GM12873 (cell line): ENCODE data around the gene TOMM22.

ENCODE experiments used
- CTCF ChIP-seq: IDR thresholded peaks from 2 replicates; pipeline ENCODE4 v1.5.1; 2012; ENCODE audit warnings: low read depth, mild to moderate bottlenecking, moderate library complexity, low read length, control low read depth; ENCODE audit not compliant: insufficient read depth; ENCODE audit errors: missing control alignments

The TOMM22 gene

GRCh38 chr22:38710351-38710750, 28.6 kb downstream of the TOMM22 start:
- TF ChIP-seq CTCF, result no peak

GRCh38 chr22:38710866-38711265, 29.1 kb downstream of the TOMM22 start:
- no peak for TF ChIP-seq CTCF

GRCh38 chr22:38712486-38713207, 30.9 kb downstream of the TOMM22 start:
- TF ChIP-seq CTCF, result no peak

GRCh38 chr22:38713921-38714320, 32.2 kb downstream of the TOMM22 start:
- TF ChIP-seq CTCF, result no peak

- TF ChIP-seq CTCF, result no peak
Observed at GRCh38 chr22:38715176-38715764, 33.5 kb downstream of the TOMM22 start.

GRCh38 chr22:38715852-38716251, 34.1 kb downstream of the TOMM22 start:
- TF ChIP-seq CTCF, result no peak

- no peak for TF ChIP-seq CTCF
Observed at GRCh38 chr22:38716271-38716670, 34.5 kb downstream of the TOMM22 start.
